Breast epithelium (tissue), 4 donors: ENCODE results near the gene ZSWIM1. TPM values are rescaled to one million over a fixed set of nuclear protein-coding genes. Genes with fewer than 3 reads are reported as not detected.

Source experiments
- DNase-seq, 2 donors: peaks; one replicate each; pipeline ENCODE4 v3.0.0-alpha.2; 2019; ENCODE audit warnings: low spot score in 2 of 2
- H3K27ac ChIP-seq, 2 donors: fragments of 200-600 bp; sonication (generic) in 1 of 2; one replicate each; pipeline ENCODE4 v1.5.1; 2016 to 2019; ENCODE audit warnings: mild to moderate bottlenecking in 1 of 2
- H3K27me3 ChIP-seq, 2 donors: fragments of 200-600 bp; sonication (generic) in 1 of 2; one replicate each; pipeline versions ENCODE4 v1.5.1 to v1.6.0; 2017 to 2019; ENCODE audit warnings: control low read depth in 1 of 2, mild to moderate bottlenecking in 1 of 2
- H3K36me3 ChIP-seq: fragments of 200-600 bp; one replicate; pipeline ENCODE4 v1.5.1; 2019
- H3K4me1 ChIP-seq, 2 donors: fragments of 200-600 bp; sonication (generic); one replicate each; pipeline ENCODE4 v1.5.1; 2016 to 2019; ENCODE audit warnings: control low read depth in 1 of 2
- H3K4me3 ChIP-seq, 3 donors: fragments of 200-600 bp; sonication (generic); 1 replicate in 2 of 3; 2 replicates in 1 of 3; pipeline ENCODE4 v1.5.1; 2016 to 2019; ENCODE audit warnings: mild to moderate bottlenecking in 3 of 3, moderate library complexity in 2 of 3
- H3K9me3 ChIP-seq, 2 donors: fragments of 200-600 bp; sonication (generic) in 1 of 2; one replicate each; pipeline ENCODE4 v1.5.1; 2016 to 2019; ENCODE audit warnings: control low read depth in 1 of 2
- POLR2A ChIP-seq: fragments of 450-650 bp; IDR thresholded peaks from one replicate; pipeline ENCODE4 v1.6.1; 2016; ENCODE audit warnings: antibody characterized with exemption, mild to moderate bottlenecking, moderate library complexity
- POLR2AphosphoS5 ChIP-seq, 3 donors: sonication (generic); formaldehyde crosslinking; IDR thresholded peaks; one replicate each; pipeline ENCODE4 v1.6.1; 2017; ENCODE audit warnings: antibody characterized with exemption in 3 of 3
- intact Hi-C: fragments of 100-400 bp; cut with DNase I; formaldehyde crosslinking; loops from one replicate; pipeline ENCODE4 v1.15.1; 2023; ENCODE audit warnings: low total_unique reads
- total RNA-seq, 3 donors: library from RNA; depleted of rRNA; stranded (reverse); fragments of >200 nt; gene quantifications; one replicate each; pipeline ENCODE4 v1.1.0, GENCODE V29; 2016
- TF ChIP-seq, protein P1 (sequence below), 3 donors: fragments of 450-650 bp; IDR thresholded peaks; one replicate each; pipeline ENCODE4 v1.5.1; 2016 to 2017; ENCODE audit warnings: antibody characterized with exemption in 3 of 3, mild to moderate bottlenecking in 3 of 3, moderate library complexity in 3 of 3

The ZSWIM1 gene
- total RNA-seq, 3 donors from 2014 or later: 6.9 to 11.4 (median 7.5) TPM

DNA sequence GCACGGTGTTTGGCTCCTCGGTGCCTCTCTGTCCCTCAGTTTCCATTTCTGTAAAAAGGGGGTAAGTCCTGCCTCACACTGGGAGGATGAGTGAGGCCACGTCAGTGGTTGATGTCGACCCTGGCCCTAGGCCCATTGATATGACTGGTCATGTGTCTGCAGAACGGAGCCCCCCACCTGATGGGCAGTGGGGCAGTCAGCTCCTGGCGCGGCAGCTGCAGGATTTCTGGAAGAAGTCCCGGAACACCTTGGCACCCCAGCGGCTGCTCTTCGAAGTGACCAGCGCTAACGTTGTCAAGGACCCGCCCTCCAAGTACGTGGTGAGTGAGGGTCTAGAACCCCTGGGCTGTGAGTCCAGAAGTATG lies 46.2 kb upstream of the ZSWIM1 start:
- no peaks in the 10 kb centered on the region for H3K9me3 ChIP-seq
- DNase-seq: no peak
- H3K4me1 ChIP-seq: peaks cover 4 to 8% of the 10 kb centered on the region in 2 donors
- intact Hi-C loops: no loop called here
- peak overlapping the region; percentile 68 to 94 (median 80) for H3K4me3 ChIP-seq
- TF ChIP-seq, protein P1, sequence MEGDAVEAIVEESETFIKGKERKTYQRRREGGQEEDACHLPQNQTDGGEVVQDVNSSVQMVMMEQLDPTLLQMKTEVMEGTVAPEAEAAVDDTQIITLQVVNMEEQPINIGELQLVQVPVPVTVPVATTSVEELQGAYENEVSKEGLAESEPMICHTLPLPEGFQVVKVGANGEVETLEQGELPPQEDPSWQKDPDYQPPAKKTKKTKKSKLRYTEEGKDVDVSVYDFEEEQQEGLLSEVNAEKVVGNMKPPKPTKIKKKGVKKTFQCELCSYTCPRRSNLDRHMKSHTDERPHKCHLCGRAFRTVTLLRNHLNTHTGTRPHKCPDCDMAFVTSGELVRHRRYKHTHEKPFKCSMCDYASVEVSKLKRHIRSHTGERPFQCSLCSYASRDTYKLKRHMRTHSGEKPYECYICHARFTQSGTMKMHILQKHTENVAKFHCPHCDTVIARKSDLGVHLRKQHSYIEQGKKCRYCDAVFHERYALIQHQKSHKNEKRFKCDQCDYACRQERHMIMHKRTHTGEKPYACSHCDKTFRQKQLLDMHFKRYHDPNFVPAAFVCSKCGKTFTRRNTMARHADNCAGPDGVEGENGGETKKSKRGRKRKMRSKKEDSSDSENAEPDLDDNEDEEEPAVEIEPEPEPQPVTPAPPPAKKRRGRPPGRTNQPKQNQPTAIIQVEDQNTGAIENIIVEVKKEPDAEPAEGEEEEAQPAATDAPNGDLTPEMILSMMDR (IDR thresholded peaks at IDR 0.05): no peak
- TF ChIP-seq POLR2AphosphoS5 (IDR thresholded peaks at IDR 0.05): no peak
- no peak for TF ChIP-seq POLR2A
- H3K27me3 ChIP-seq: no peaks in the 10 kb centered on the region
- H3K27ac ChIP-seq: peak overlapping the region; percentile 93 to 97
- H3K36me3 ChIP-seq: peaks cover 1% of the 10 kb centered on the region

DNA sequence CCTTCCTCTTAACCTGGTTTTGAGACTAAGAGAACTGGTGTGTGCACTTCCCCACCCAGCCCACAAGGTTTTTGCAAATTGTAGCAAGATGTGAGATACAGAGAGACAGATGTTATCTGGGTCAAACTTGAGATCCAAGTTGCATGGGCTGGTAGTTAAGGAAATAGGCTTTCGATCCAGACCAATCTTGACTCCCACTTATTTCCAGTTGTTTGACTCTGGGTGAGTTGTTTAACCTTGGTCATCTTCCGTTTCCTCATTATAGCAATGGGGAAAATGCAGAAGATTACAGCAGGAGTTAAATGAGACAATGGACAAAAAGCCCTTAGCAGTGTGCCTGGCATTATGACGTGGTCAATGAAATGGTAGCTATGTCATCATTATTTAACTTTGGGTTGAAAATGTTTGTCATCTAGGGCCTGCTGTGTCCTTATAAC lies 45.7 kb upstream of the ZSWIM1 start:
- peak overlapping the region; percentile 68 to 94 (median 80) for H3K4me3 ChIP-seq
- intact Hi-C loops: no loop called here
- H3K36me3 ChIP-seq: peaks cover 4% of the 10 kb centered on the region
- no peaks in the 10 kb centered on the region for H3K9me3 ChIP-seq
- peak overlapping the region; percentile 93 to 97 for H3K27ac ChIP-seq
- no peak for DNase-seq
- H3K27me3 ChIP-seq: no peaks in the 10 kb centered on the region
- TF ChIP-seq POLR2A (no peak), POLR2AphosphoS5 (IDR thresholded peaks at IDR 0.05) (no peak)
- TF ChIP-seq, protein P1 (IDR thresholded peaks at IDR 0.05): no peak
- H3K4me1 ChIP-seq: peaks cover 4 to 8% of the 10 kb centered on the region in 2 donors

DNA sequence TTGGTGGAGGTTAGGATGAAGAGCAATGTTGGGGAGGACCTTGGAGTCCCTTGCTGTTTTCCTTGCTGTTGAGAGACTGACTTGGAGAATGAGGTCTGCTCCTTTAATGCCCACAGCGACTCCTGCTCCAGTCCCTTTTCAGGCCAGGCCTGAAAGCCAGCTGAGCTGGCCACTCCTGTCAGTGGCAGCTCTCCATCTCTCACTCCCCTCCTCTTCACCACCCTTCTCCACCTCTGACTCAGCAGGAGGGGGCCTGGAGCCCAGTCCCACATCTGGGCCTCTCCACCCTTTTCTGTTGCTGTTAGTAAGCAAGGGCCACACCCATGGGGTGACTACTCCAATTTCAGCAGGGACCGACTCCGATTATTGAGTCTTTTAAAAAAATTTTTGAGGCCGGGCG lies 45.2 kb upstream of the ZSWIM1 start:
- Histone ChIP-seq H3K4me1 (peaks cover 4 to 8% of the 10 kb centered on the region in 2 donors), H3K27ac (peak overlapping the region; percentile 1 to 97), H3K27me3 (no peaks in the 10 kb centered on the region), H3K9me3 (no peaks in the 10 kb centered on the region), H3K36me3 (peaks cover 4% of the 10 kb centered on the region), H3K4me3 (peak overlapping the region; percentile 68 to 94 (median 80))
- TF ChIP-seq POLR2A: no peak
- intact Hi-C loops: no loop called here
- DNase-seq: no peak

DNA sequence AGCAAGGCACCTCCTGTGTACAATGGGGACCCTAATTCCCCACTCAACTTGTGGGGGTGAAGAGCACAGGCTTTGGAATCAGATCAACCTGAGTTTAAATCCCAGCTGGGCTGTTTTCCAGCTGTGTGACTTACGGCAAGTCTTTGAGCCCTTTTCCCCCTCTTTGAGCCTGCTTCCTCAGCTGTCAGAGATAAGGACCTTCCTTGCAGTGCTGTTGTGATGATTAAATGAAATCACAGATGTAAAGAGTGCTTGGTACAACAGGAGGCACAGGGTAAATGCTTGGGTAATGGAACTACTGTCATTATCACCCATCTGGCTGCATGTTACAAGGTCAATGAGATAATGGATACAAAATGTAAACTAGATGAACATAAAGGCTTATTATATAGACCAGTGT lies 44.2 kb upstream of the ZSWIM1 start:
- peak overlapping the region in 2 of 3 donors; percentile 8 to 39 for H3K4me3 ChIP-seq
- peaks cover 4% of the 10 kb centered on the region for H3K36me3 ChIP-seq
- no peaks in the 10 kb centered on the region for H3K27me3 ChIP-seq
- intact Hi-C loops: no loop called here
- no peak for DNase-seq
- H3K4me1 ChIP-seq: peaks cover 4 to 8% of the 10 kb centered on the region in 2 donors
- peak overlapping the region in 1 of 2 donors; percentile 67 for H3K27ac ChIP-seq
- TF ChIP-seq, protein P1 (IDR thresholded peaks at IDR 0.05): no peak
- TF ChIP-seq POLR2AphosphoS5 (IDR thresholded peaks at IDR 0.05) (no peak), POLR2A (no peak)
- no peaks in the 10 kb centered on the region for H3K9me3 ChIP-seq

DNA sequence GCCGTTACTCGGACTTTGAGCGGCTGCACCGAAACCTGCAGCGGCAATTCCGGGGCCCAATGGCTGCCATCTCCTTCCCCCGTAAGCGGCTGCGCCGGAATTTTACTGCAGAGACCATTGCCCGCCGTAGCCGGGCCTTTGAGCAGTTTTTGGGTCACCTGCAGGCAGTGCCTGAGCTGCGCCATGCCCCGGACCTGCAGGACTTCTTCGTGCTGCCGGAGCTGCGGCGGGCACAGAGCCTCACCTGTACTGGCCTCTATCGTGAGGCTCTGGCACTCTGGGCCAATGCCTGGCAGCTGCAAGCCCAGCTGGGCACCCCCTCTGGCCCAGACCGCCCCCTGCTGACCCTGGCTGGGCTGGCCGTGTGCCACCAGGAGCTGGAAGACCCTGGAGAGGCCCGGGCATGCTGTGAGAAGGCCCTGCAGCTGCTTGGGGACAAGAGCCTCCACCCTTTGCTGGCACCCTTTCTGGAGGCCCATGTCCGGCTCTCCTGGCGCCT lies 40.3 kb upstream of the ZSWIM1 start:
- Histone ChIP-seq H3K9me3 (no peaks in the 10 kb centered on the region), H3K4me1 (no peaks in the 10 kb centered on the region), H3K36me3 (peaks cover 4% of the 10 kb centered on the region), H3K27me3 (no peaks in the 10 kb centered on the region), H3K4me3 (no peak overlapping the region), H3K27ac (no peak overlapping the region)
- TF ChIP-seq, protein P1 (IDR thresholded peaks at IDR 0.05): no peak
- TF ChIP-seq POLR2AphosphoS5 (IDR thresholded peaks at IDR 0.05) (no peak), POLR2A (no peak)
- DNase-seq: no peak
- intact Hi-C loops: no loop called here
